Measurements from ENCODE around the gene LTB4R.
A peak's percentile ranks its signal among the peaks of the same experiment; 100 is the strongest.

LTB4R gene, protein sequence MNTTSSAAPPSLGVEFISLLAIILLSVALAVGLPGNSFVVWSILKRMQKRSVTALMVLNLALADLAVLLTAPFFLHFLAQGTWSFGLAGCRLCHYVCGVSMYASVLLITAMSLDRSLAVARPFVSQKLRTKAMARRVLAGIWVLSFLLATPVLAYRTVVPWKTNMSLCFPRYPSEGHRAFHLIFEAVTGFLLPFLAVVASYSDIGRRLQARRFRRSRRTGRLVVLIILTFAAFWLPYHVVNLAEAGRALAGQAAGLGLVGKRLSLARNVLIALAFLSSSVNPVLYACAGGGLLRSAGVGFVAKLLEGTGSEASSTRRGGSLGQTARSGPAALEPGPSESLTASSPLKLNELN

GRCh38 chr14:24310646-24311604 lies at the start of gene LTB4R:
Gene LTB4R, plus strand, starts transcription at chr14:24311502. Its CDS starts 4,150 bp downstream, at chr14:24315652.
- peak; percentile 72 for DNase-seq (ENCODE audit: low spot score)

- no peak for DNase-seq (ENCODE audit: low spot score)
These were observed 49.4 kb upstream of the LTB4R start for GRCh38 chr14:24261969-24262327.

- DNase-seq (ENCODE audit: low spot score) = no peak
These were observed 48.2 kb upstream of the LTB4R start, which contains the start of gene TGM1 for GRCh38 chr14:24262821-24263733. Gene TGM1, minus strand, starts transcription at chr14:24263177. Its CDS starts 825 bp downstream, at chr14:24262352.

- no peak for DNase-seq (ENCODE audit: low spot score)
These were observed 47.5 kb upstream of the LTB4R start for GRCh38 chr14:24263848-24264247.

GRCh38 chr14:24264298-24264697 lies 47.0 kb upstream of the LTB4R start:
- no peak for DNase-seq (ENCODE audit: low spot score)

- no peak for DNase-seq (ENCODE audit: low spot score)
These were observed 44.7 kb upstream of the LTB4R start for GRCh38 chr14:24266344-24267244.

DNA sequence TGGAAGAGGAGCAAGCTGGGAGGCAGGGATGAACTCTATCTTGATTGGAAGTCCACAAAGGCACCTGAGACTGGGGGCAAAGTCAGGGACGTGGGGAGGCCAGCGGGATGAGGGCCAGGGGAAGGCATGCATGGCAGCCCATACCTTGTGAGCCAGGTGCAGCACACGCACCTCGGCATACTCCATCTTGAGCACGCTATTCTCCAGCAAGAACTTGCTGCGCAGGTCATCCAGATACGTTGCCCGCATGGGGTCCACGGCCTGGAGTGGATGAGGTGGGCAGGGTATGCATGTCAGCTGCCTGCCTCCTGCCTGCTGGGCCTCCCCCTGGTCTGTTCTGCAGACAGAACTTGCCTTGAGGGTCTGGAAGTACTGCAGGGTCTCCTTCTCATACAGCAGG lies 43.8 kb upstream of the LTB4R start:
- no peak for DNase-seq (ENCODE audit: low spot score)

GRCh38 chr14:24268225-24268624 lies 43.1 kb upstream of the LTB4R start:
- no peak for DNase-seq (ENCODE audit: low spot score)

DNA sequence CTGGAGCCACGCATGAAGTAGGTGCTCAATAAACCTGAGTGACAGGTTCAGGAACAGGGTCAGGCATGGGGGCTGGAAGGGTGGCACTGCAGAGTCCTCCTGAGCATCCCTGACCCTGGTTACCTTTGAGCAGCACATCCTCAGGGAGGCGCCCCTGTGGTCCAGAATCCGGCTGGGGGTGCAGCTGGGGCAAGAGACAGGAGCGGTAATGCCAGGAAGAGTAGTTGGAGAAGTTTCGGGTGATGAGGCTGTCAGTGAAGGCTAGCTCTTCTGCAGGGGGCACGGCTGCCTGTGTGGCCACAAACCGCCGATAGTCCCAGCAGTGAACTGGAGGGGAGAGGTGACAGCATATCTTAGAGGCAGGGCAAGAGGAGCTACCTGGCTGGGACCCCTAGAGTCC lies 41.9 kb upstream of the LTB4R start:
- no peak for DNase-seq (ENCODE audit: low spot score)

- DNase-seq (ENCODE audit: low spot score) = no peak
These were observed 41.3 kb upstream of the LTB4R start for GRCh38 chr14:24269910-24270536.

- no peak for DNase-seq (ENCODE audit: low spot score)
These were observed 40.7 kb upstream of the LTB4R start for GRCh38 chr14:24270537-24271133.

- peak; percentile 94 for DNase-seq (ENCODE audit: low spot score)
These were observed 40.0 kb upstream of the LTB4R start, which contains the start of gene RABGGTA for GRCh38 chr14:24271134-24271833. Gene RABGGTA, minus strand, starts transcription at chr14:24271597. Its CDS starts 482 bp downstream, at chr14:24271115.

GRCh38 chr14:24271834-24272263 lies 39.5 kb upstream of the LTB4R start:
- no peak for DNase-seq (ENCODE audit: low spot score)

- DNase-seq (ENCODE audit: low spot score) = no peak
These were observed 38.8 kb upstream of the LTB4R start for GRCh38 chr14:24272467-24272866.

GRCh38 chr14:24273422-24273998 lies 37.8 kb upstream of the LTB4R start:
- no peak for DNase-seq (ENCODE audit: low spot score)

- peak; percentile 67 for DNase-seq (ENCODE audit: low spot score)
These were observed 37.2 kb upstream of the LTB4R start for GRCh38 chr14:24274101-24274543.

GRCh38 chr14:24277071-24277470 lies 34.2 kb upstream of the LTB4R start:
- no peak for DNase-seq (ENCODE audit: low spot score)

DNA sequence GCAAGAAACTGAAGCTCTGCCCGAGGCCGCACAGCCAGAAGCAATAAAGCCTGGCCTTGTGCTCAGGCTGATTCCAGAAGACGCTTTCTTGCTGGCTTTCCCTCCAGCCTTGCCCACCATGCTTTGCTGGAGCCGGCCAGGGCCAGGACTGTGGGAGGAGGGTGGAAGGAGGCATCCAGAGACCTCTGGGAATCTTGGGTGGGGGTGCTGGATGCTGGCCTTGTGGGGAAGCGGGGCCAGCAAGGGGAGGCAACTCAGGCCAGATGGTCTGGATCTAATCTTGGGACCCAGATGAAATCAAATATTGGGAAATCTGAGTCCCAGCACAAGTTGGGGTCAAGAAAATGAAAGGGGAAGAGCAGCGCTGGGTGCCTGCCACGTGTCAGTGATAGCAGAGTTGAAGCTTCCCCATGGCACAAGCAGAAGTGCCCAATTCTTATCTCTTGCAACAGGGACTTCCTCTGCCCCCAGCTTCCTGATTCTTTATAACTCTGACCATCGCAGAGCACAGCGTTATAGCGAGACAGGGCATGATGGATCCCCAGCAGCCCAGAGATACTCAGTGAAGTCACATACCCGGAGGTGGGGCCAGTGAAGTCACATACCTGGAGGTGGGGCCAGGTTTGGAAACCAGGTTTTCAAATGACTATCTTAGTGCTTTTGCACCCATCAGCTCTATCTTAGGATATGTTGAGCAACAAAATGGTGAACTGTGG lies 33.5 kb upstream of the LTB4R start:
- no peak for DNase-seq (ENCODE audit: low spot score)
